OCI-LY1 (cell line): ENCODE results near the gene TSHZ3.

Source experiments
- H2AFZ ChIP-seq: fragments of 200-600 bp; sonication (generic), shearing (Covaris generic); 2 replicates; pipeline ENCODE4 v1.6.0; 2014; ENCODE audit warnings: antibody characterized with exemption, mild to moderate bottlenecking, low read length
- H3F3A ChIP-seq: fragments of 200-600 bp; sonication (generic), shearing (Covaris generic); 2 replicates; pipeline ENCODE4 v1.6.0; 2014; ENCODE audit warnings: mild to moderate bottlenecking, antibody characterized with exemption, low read length, moderate library complexity; ENCODE audit not compliant: insufficient read depth
- H3K27ac ChIP-seq: fragments of 200-600 bp; sonication (generic); 2 replicates; pipeline ENCODE4 v1.5.1; 2014; ENCODE audit warnings: low read length, mixed run types, mild to moderate bottlenecking, low read depth; ENCODE audit not compliant: poor library complexity, severe bottlenecking
- H3K27me3 ChIP-seq: fragments of 200-600 bp; sonication (generic); 2 replicates; pipeline ENCODE4 v1.6.0; 2014; ENCODE audit warnings: antibody characterized with exemption, mild to moderate bottlenecking, low read length, moderate library complexity; ENCODE audit not compliant: insufficient read depth
- H3K36me3 ChIP-seq: fragments of 200-600 bp; sonication (generic); 2 replicates; pipeline ENCODE4 v1.6.1; 2014; ENCODE audit warnings: mild to moderate bottlenecking, antibody characterized with exemption, low read length, moderate library complexity, mixed read lengths; ENCODE audit not compliant: insufficient read depth
- H3K4me1 ChIP-seq: fragments of 200-600 bp; sonication (generic); 2 replicates; pipeline ENCODE4 v1.5.1; 2014; ENCODE audit warnings: mild to moderate bottlenecking, low read length, moderate library complexity; ENCODE audit not compliant: insufficient read depth, severe bottlenecking
- H3K4me2 ChIP-seq: fragments of 200-600 bp; sonication (generic), shearing (Covaris generic); 2 replicates; pipeline ENCODE4 v1.6.1; 2014; ENCODE audit warnings: low read length
- H3K4me3 ChIP-seq: fragments of 200-600 bp; sonication (generic); 2 replicates; pipeline ENCODE4 v1.5.1; 2014; ENCODE audit warnings: low read length, low read depth, mild to moderate bottlenecking, mixed read lengths; ENCODE audit not compliant: poor library complexity, severe bottlenecking
- H3K79me2 ChIP-seq: fragments of 200-600 bp; shearing (Covaris generic); 2 replicates; pipeline ENCODE4 v1.6.1; 2016; ENCODE audit warnings: mixed run types, low read length, mixed read lengths; ENCODE audit not compliant: insufficient read depth
- H3K9ac ChIP-seq: fragments of 200-600 bp; sonication (generic), shearing (Covaris generic); 2 replicates; pipeline ENCODE4 v1.6.1; 2014; ENCODE audit warnings: mild to moderate bottlenecking, low read length, mixed read lengths
- H3K9me2 ChIP-seq: fragments of 200-600 bp; sonication (generic), shearing (Covaris generic); 2 replicates; pipeline ENCODE4 v1.6.1; 2014; ENCODE audit warnings: low read depth, mild to moderate bottlenecking, low read length, mixed read lengths
- H3K9me3 ChIP-seq: fragments of 200-600 bp; shearing (Covaris generic); 2 replicates; pipeline ENCODE4 v1.6.1; 2014; ENCODE audit warnings: low read length, mixed read lengths
- H4K20me1 ChIP-seq: fragments of 200-600 bp; sonication (generic), shearing (Covaris generic); 2 replicates; pipeline ENCODE4 v1.6.0; 2016; ENCODE audit warnings: mild to moderate bottlenecking, low read length; ENCODE audit not compliant: insufficient read depth
- CTCF ChIP-seq: fragments of 200-600 bp; sonication (generic), shearing (Covaris generic); IDR thresholded peaks from 2 replicates; pipeline ENCODE4 v1.5.1; 2017; ENCODE audit warnings: mild to moderate bottlenecking, antibody characterized with exemption, low read length, moderate library complexity, mixed read lengths
- EZH2 ChIP-seq: fragments of 200-600 bp; sonication (generic), shearing (Covaris generic); IDR thresholded peaks from 2 replicates; pipeline ENCODE4 v1.8.0; 2017; ENCODE audit warnings: borderline replicate concordance, mixed run types, mild to moderate bottlenecking, antibody characterized with exemption, low read length, moderate library complexity, mixed read lengths

The TSHZ3 gene

GRCh38 chr19:31332096-31332495 is 17.1 kb downstream of the TSHZ3 start:
- Histone ChIP-seq H3K27me3 (no peaks in the 10 kb centered on the region), H3K27ac (no peak overlapping the region), H3K9me3 (no peaks in the 10 kb centered on the region), H3K79me2 (no peaks in the 10 kb centered on the region), H3K4me2 (no peak overlapping the region), H2AFZ (no peak overlapping the region), H3K4me3 (no peak overlapping the region), H3K4me1 (no peaks in the 10 kb centered on the region), H4K20me1 (no peaks in the 10 kb centered on the region), H3K9ac (no peak overlapping the region), H3K9me2 (no peaks in the 10 kb centered on the region), H3F3A (no peaks in the 10 kb centered on the region), H3K36me3 (no peaks in the 10 kb centered on the region)
- no peak for TF ChIP-seq CTCF
- TF ChIP-seq EZH2, result no peak

GRCh38 chr19:31331536-31331935 is 17.7 kb downstream of the TSHZ3 start:
- Histone ChIP-seq H3K4me3 (no peak overlapping the region), H4K20me1 (no peaks in the 10 kb centered on the region), H3K4me2 (no peak overlapping the region), H3K9ac (no peak overlapping the region), H3K27ac (no peak overlapping the region), H3K27me3 (no peaks in the 10 kb centered on the region), H3K4me1 (no peaks in the 10 kb centered on the region), H3K36me3 (no peaks in the 10 kb centered on the region), H3K9me3 (no peaks in the 10 kb centered on the region), H3K9me2 (no peaks in the 10 kb centered on the region), H3K79me2 (no peaks in the 10 kb centered on the region), H3F3A (no peaks in the 10 kb centered on the region), H2AFZ (no peak overlapping the region)
- no peak for TF ChIP-seq EZH2
- TF ChIP-seq CTCF, result no peak

- Histone ChIP-seq H3K9me3 (no peaks in the 10 kb centered on the region), H3K9ac (no peak overlapping the region), H3K27ac (no peak overlapping the region), H3K27me3 (no peaks in the 10 kb centered on the region), H3K4me2 (no peak overlapping the region), H4K20me1 (no peaks in the 10 kb centered on the region), H3K4me3 (no peak overlapping the region), H3K36me3 (no peaks in the 10 kb centered on the region), H3F3A (no peaks in the 10 kb centered on the region), H3K79me2 (no peaks in the 10 kb centered on the region), H3K4me1 (no peaks in the 10 kb centered on the region), H2AFZ (no peak overlapping the region), H3K9me2 (no peaks in the 10 kb centered on the region)
- no peak for TF ChIP-seq CTCF
- no peak for TF ChIP-seq EZH2
Observed at GRCh38 chr19:31330761-31331160, 18.5 kb downstream of the TSHZ3 start.
